ENCODE data around the gene NES.

The NES gene

DNA sequence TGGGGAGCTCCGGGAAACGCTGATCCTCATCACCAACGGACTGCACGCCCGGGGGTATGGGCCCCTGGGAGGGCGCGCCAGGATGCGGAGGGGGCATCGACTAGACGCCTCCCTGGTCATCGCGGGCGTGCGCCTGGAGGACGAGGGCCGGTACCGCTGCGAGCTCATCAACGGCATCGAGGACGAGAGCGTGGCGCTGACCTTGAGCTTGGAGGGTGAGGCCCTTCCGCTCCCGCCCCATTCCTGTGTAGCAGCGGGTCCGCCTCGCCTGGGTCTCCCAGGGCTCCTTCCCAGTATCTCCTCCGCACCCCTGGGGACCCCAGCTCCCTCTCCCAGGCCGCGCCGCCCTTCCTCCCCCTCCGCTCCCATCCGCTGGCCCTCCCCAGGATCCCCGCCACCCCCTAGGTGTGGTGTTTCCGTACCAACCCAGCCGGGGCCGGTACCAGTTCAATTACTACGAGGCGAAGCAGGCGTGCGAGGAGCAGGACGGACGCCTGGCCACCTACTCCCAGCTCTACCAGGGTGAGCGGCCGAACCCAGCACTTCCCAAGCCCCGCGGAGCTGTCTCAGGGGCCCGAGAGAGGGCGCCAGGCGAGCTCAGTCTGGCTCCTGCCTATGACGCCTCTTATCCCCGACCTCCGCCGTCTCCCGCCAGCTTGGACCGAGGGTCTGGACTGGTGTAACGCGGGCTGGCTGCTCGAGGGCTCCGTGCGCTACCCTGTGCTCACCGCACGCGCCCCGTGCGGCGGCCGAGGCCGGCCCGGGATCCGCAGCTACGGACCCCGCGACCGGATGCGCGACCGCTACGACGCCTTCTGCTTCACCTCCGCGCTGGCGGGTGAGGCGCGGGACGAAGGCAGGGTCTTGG is 53.0 kb downstream of the NES start:
- peak in 1 of 2 experiments; percentile 44 for DNase-seq (ENCODE audit: low read depth in 1 of 2, low spot score in 1 of 2)

GRCh38 chr1:156622581-156623297 is 54.5 kb downstream of the NES start:
- Histone ChIP-seq H3K27me3 (ENCODE audit: insufficient read depth, poor library complexity, severe bottlenecking) (peaks cover 49% of the 10 kb centered on the region), H3K4me3 (replicated peaks; ENCODE audit: insufficient read depth, low read length) (no peak overlapping the region), H3K27ac (replicated peaks) (no peak overlapping the region)
- DNase-seq (ENCODE audit: low read depth in 1 of 2, low spot score in 1 of 2): no peak
- TF ChIP-seq GABPA (IDR thresholded peaks at IDR 0.05; ENCODE audit: low read depth) (no peak), CTCF (IDR thresholded peaks at IDR 0.05; ENCODE audit: insufficient read depth, low read length) (no peak)

More for the DNA sequence above, 53.0 kb downstream of the NES start:
- Histone ChIP-seq H3K27me3 (ENCODE audit: insufficient read depth, poor library complexity, severe bottlenecking) (peaks cover 45% of the 10 kb centered on the region), H3K4me3 (replicated peaks; ENCODE audit: insufficient read depth, low read length) (peak overlapping the region; percentile 33), H3K27ac (replicated peaks) (no peak overlapping the region)
- TF ChIP-seq CTCF (IDR thresholded peaks at IDR 0.05; ENCODE audit: insufficient read depth, low read length) (peak; percentile 18), GABPA (IDR thresholded peaks at IDR 0.05; ENCODE audit: low read depth) (no peak)

GRCh38 chr1:156619582-156619955 is 57.6 kb downstream of the NES start:
- no peak overlapping the region for H3K27ac ChIP-seq (replicated peaks)
- H3K4me3 ChIP-seq (replicated peaks; ENCODE audit: insufficient read depth, low read length): no peak overlapping the region
- peaks cover 49% of the 10 kb centered on the region for H3K27me3 ChIP-seq (ENCODE audit: insufficient read depth, poor library complexity, severe bottlenecking)
- DNase-seq (ENCODE audit: low read depth in 1 of 2, low spot score in 1 of 2): no peak
- TF ChIP-seq GABPA (IDR thresholded peaks at IDR 0.05; ENCODE audit: low read depth) (no peak), REST (IDR thresholded peaks at IDR 0.05; ENCODE audit: insufficient replicate concordance, low read depth) (no peak), SPI1 (IDR thresholded peaks at IDR 0.05; ENCODE audit: borderline replicate concordance, low read depth) (no peak), CTCF (IDR thresholded peaks at IDR 0.05; ENCODE audit: insufficient read depth, low read length) (no peak), POLR2AphosphoS5 (IDR thresholded peaks at IDR 0.05; ENCODE audit: low read depth) (no peak)

- Histone ChIP-seq H3K27ac (replicated peaks) (no peak within 1 kb of the TSS), H3K27me3 (ENCODE audit: insufficient read depth, poor library complexity, severe bottlenecking) (peaks cover 46% of the 10 kb centered on the region), H3K4me3 (replicated peaks; ENCODE audit: insufficient read depth, low read length) (no peak within 1 kb of the TSS)
- DNase-seq (ENCODE audit: low read depth in 1 of 2, low spot score in 1 of 2): no peak
- TF ChIP-seq SPI1 (IDR thresholded peaks at IDR 0.05; ENCODE audit: borderline replicate concordance, low read depth): no peak
- TF ChIP-seq CTCF (IDR thresholded peaks at IDR 0.05; ENCODE audit: insufficient read depth, low read length): peak; percentile 44
These were observed 58.2 kb downstream of the NES start, which contains the start of gene HAPLN2 for GRCh38 chr1:156618853-156619581. Gene HAPLN2, plus strand, starts transcription at chr1:156619415. Its CDS starts 4,076 bp downstream, at chr1:156623491.
